GM21619 (cell line): ENCODE results near the gene WNK2.

Source experiments
- ATAC-seq: cut with Tn5 transposase; IDR thresholded peaks from one replicate; pipeline ENCODE4 v1.9.1; 2021; ENCODE audit not compliant: unreplicated experiment

The WNK2 gene

DNA sequence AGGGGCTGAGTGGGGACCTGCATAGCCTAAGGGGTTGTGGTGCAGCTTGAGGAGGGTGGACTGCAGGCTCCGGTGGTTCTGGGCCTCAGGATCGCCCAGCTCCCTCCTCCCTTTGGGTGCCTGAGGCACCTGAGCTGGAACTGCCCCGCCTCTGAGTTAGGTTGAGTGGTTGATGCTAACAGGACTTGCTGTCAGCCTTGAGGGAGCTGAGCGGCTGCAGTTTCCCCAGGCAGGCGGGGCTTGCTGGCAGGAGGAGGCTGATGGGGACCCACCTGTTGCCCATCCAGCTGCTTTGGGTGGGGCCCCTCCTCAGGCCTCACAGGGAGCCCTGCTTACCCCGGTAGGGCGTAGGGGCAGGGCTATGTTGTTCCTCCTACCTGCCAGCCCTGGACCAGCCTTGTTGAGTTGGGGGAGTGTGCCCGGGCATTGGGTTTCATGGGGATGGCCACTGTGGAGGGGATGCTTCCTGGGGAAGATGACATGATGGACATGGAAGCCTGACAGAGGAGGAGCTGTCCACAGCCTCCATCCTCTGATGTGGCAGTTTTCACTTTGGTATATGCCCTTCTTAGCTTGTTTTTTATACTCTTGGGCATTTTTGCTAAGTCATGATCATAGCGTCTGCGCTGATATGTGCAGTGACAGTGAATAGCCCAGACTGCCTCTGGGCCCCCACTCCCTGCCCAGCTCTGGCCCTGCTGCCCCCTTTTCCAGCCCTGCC, 14.3 kb downstream of the WNK2 start:
- ATAC-seq, result no peak

- ATAC-seq, result no peak
Observed at GRCh38 chr9:93198838-93199625, 15.1 kb downstream of the WNK2 start.

GRCh38 chr9:93200449-93200742, 16.5 kb downstream of the WNK2 start:
- no peak for ATAC-seq

DNA sequence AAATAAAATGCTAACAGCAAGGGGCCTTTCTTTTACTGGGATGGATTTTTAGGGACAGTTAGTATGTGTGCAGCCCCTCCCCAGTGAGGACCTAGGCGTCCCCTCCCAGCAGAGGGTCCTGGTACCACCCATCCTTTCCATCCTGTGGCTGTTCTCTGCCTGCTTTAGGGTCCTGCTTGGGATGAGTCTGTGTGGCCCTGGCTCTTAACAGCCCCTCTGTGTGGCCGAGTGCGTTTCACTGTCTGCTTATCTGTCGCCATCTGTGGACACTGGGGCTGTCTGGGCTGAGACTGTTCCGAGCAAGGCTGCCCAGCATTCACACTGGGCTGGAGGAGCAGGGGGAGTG, 17.0 kb downstream of the WNK2 start:
- ATAC-seq, result no peak

DNA sequence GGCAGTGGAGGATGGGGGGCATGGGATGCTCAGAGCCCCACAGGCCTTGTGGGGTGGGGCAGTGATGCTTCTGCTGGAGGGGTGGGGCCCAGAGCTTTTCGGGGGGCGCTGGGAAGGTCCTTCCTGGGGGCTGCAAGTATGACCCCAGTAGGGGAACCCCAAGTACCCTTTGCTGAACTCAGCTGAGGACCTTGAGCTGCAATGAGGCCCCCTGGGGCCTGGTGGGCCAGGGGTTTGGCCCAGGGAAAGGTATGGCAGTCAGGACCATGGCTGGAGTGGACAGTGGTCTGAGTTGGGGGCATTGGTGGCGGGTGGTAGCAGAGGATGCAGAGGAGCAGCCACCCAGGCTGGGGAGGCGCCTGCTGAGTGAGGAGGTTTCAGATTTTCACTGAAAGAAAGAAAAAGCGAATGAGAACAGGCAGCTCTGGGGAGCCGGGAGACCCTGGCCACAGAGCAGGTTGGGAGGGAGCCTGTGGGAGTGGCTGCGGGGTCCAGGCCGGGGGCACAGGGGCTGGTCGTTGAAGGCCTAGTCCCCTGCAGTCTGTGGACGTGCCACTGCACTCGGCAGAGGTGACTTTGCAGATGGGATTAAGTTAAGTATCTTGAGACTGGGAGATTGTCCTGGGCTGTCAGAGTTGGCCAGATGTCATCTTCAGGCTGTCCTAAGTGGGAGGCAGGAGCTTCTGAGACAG, 19.2 kb downstream of the WNK2 start:
- no peak for ATAC-seq

DNA sequence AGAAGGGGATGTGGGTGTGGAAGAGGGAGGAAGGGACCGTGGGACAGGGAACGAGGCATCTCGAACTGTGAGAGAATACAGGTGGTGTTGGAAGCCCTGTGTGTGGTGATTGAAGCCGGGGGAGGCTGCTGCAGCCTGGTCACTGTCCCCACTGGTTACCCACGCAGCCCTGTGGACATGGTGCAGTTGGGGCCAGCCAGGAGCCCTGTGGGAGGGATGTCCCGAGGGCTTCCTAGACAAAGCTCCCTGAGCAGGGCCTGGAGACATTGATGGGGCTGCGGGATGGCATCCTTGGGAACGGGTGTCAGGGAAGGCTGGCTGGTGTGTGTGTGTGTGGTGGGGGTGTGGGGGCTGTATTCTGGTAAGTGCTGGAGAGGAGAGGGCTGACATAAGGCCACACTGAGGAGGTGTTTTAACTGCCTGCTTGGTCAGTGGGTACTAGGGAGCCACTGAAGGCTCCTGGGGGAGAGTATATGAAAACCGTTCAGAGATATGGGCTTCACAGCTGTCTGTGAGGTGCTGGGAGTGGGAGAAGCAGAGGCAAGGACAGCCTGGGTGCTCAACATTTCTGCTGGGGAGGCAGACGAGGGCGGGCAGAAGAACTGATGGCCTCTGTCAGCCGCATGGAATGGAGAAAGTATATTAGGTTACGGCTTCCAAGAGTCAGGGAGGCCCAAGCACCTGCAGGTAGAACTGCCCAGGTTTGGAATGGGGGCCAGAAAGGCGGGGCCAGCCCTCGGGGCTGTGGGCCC, 20.0 kb downstream of the WNK2 start:
- no peak for ATAC-seq

DNA sequence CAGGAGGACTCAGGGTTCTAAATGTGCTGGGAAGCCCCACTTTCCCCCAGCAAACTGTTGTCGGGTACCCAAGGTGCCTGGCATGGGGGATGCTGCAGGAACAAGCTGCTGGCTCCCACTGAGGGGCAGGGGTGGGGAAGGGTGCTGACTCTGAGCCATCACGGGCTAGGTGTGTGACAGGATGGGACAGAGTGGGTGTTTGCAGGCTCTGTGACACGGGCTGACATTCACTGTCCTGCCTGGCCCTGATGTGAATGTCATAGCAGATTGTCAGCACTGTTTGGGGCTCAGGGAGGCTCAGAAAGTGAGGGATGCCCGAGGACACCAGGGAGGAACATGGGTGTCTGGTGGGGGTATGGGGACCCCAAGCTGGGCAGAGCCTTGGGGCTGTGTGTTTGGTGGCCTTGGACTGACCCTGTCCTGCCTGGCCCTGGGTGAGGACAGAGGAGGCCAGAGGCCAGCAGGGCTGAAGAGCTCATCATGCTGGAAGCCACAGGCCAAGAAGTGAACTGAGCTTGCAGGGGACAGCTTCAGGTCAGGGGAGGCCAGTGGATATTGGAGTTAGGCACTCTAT, 20.6 kb downstream of the WNK2 start:
- ATAC-seq, result no peak

DNA sequence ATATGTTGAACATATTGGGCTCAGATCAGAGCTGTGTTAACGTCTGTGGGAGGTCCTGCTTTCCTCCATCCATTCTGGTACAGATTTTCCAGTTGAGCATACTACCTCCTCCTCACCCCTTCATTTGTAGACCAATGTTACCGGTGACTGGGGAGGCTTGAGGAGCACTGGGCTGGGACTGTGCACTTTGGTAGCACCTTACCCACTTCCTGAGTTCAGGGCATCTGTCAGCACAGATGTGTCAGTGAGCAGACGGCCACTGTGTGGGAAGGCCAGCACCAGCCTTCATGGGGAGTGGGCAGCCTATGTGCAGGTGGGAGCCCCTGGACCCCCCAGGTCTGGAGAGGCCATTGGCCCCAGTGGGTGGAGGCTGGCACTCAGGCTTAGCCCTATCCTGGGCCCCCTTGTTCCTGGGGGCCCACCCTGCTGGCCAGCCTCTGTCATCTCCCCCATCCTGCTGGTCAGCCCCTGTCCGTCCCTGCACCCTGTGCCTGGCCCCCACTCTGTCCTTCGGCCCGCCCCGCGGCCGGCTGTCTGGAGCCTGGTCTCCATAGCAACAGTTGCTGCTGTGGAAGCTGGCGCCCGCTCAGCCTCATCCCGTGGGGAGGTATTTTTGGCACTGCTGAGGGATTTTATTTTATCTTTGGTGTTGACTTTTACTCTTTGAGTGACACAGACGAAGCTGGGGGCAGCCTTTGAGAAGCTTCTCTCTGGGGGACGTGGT, 21.3 kb downstream of the WNK2 start:
- ATAC-seq, result no peak

- no peak for ATAC-seq
Observed at GRCh38 chr9:93205896-93206575, 22.1 kb downstream of the WNK2 start.

DNA sequence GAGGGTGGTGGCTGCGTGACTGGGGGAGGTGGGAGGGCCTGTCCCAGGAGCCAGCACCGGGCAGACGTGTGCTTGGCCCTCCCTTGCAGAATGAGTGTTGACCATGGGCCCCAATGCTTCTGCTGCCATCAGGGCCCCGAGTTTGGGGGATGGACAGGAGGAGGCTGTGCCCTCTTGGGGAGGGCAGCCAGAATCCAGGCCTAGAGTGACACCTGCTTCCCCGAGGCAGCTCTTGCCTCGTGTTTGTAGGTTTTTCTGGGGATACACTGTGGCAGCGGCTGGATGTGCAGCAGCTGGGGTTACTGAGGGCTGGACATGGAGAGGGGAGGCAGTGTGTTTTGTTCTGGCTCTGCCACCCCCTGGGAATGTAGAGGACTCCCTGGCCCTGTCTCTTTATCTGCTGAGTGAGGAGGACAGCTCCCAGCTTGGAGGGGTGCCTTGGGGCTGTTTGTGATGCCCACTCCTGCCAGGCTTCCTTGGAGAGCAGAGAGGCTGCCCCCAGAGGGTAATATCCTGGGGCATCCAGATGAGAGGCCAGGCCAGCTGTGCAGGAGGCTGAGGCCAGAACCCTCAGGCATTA, 22.7 kb downstream of the WNK2 start:
- no peak for ATAC-seq

GRCh38 chr9:93207326-93207814, 23.4 kb downstream of the WNK2 start:
- ATAC-seq, result no peak

DNA sequence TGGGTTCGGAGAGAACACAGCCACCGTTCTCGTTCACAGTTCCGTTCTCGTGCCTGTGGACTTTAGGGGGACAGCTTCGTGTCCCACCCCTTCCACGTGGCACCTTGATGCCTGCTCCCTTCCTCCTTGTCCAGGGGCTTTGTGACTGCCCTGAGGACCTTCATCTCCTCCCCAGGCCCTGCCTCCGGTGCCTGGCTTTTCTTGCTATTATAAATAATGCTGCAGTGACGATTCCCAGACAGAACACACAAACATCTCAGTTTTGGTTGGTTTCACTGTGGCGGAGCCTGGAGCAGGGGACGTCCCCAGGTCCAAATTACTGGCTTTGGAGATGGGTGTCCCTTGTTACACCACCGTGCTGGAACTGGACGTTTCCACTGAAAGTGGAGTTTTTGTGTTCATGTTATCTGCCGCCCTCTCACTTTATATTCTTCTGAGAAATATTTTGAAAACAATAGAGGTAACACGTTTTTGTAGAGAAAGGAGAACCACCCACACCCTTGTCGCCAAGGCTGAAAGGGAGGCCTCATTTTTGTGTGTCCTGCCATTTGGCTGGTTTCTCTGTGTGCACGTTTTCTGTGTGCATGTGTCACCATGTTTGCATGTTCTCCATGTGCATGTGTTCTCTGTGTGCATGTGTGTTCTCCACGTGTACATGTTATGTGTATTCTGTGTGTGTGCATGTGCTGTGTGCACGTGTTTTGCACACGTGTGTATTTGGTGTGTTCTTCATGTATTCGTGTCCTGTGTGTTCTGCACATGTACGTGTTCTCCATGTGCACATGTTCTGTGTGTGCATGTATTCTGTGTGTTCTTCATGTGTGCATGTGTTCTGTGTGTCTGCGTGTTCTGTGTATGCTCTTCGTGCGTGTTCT, 24.2 kb downstream of the WNK2 start:
- no peak for ATAC-seq

DNA sequence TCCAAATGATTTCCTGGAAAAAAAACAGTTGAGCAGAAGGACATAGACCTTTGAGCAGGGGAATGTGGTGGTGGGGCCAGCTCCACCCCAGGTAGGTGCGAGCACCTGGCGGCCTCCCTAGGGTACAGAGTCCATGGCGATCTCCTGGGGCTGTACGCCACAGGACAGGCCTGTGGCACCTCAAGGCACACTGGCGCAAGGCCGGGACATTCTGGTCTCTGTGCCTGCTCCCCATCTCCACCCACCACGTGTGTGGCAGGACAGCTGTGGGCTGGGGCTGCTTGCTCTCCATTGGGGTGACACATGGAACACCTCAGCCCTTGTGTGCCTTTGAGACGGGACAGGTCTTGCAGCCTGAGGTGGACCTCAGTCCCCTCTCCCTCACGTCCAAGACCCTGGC, 25.2 kb downstream of the WNK2 start:
- no peak for ATAC-seq

GRCh38 chr9:93209576-93210323, 25.8 kb downstream of the WNK2 start:
- ATAC-seq, result no peak

GRCh38 chr9:93210324-93210973, 26.5 kb downstream of the WNK2 start:
- ATAC-seq, result no peak

DNA sequence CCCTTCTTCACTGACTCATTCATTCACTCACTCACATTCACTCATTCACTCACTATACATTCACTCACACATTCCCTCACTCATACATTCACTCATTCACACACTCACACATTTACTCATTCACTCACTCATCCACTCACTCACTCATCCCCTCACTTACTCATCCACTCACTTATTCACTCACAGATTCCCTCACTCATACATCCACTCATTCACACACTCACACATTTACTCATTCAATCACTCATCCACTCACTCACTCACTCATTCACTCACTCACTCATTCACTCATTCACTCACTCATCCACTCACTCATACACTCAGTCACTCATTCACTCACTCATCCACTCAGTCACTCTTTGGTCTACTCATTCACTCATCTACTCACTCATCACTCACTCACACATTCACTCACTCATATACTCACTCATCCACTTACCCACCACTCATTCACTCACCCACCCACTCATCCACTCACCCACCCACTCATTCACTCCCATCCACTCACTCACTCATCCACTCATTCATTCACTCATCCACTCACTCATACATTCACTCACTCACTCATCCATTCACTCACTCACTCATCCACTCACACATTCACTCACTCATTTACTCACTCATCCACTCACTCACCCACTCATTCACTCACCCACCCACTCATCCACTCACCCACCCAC, 27.2 kb downstream of the WNK2 start:
- no peak for ATAC-seq

- ATAC-seq, result no peak
Observed at GRCh38 chr9:93211654-93212001, 27.7 kb downstream of the WNK2 start.
